HepG2 (cell line): ENCODE data around the gene C1orf21. TPM values are rescaled to one million over a fixed set of nuclear protein-coding genes. Genes with fewer than 3 reads are reported as not detected.

Source experiments
- ATAC-seq: fragments of 200-7000 bp; cut with Tn5 transposase; 3 replicates; pipeline ENCODE4 v1.9.1; 2020; ENCODE audit warnings: mild to moderate bottlenecking, moderate library complexity
- BruUV-seq: library from RNA; stranded (reverse); fragments of 400-500 nt; replicated peaks from 2 replicates; lab custom pipeline; 2021; lab: Mats Ljungman, UMichigan
- CTCF ChIA-PET: fragments of 300-600 bp; formaldehyde crosslinking; extraction: SDS; loops from one replicate; lab custom pipeline; 2021; ENCODE audit warnings: low total read pairs, inconsistent platforms, low intra/inter-chr PET ratio; lab: Yijun Ruan, JAX
- POLR2A ChIA-PET: fragments of 350-600 bp; sonication (Branson Sonifier 250); formaldehyde crosslinking; loops from one replicate; lab custom pipeline; 2020; ENCODE audit warnings: antibody characterized with exemption, inconsistent platforms; lab: Yijun Ruan, JAX
- DNase-seq: peaks from one replicate; pipeline ENCODE4 v3.0.0-alpha.2; 2015; ENCODE audit warnings: low spot score
- FAIRE-seq: peaks from 3 replicates; lab custom pipeline; 2011; peaks lifted over from hg19 to GRCh38; lab: Jason Lieb, UNC
- H2AFZ ChIP-seq: one replicate; pipeline ENCODE4 v1.6.1; 2011; ENCODE audit warnings: low read length, inconsistent platforms
- H3K27ac ChIP-seq: fragments of 300-600 bp; 3 replicates; pipeline ENCODE4 v1.8.0; 2011; ENCODE audit warnings: mixed run types, mild to moderate bottlenecking, mixed read lengths, low read length, inconsistent platforms; ENCODE audit not compliant: insufficient read depth; ENCODE audit errors: extremely low read length
- H3K27me3 ChIP-seq, 2 experiments: fragments of 200-600 bp in 1 of 2; 2 replicates in 1 of 2; 3 replicates in 1 of 2; pipeline versions ENCODE4 v1.6.0 to v1.8.0; 2011; ENCODE audit warnings: low read length in 2 of 2, mild to moderate bottlenecking in 2 of 2, moderate library complexity in 2 of 2, inconsistent platforms in 1 of 2; ENCODE audit not compliant: insufficient read depth in 2 of 2, control insufficient read depth in 1 of 2
- H3K36me3 ChIP-seq, 2 experiments: fragments of 200-600 bp in 1 of 2; replicated peaks in 1 of 2; 2 replicates in 1 of 2; 3 replicates in 1 of 2; pipeline versions ENCODE4 v1.5.1 to v1.8.0; 2011; ENCODE audit warnings: low read length in 2 of 2, inconsistent platforms in 1 of 2; ENCODE audit not compliant: insufficient read depth in 2 of 2, control insufficient read depth in 1 of 2
- H3K4me1 ChIP-seq: 2 replicates; pipeline ENCODE4 v1.5.1; 2012; ENCODE audit warnings: low read length, inconsistent platforms; ENCODE audit not compliant: insufficient read depth
- H3K4me2 ChIP-seq: 2 replicates; pipeline ENCODE4 v1.6.0; 2011; ENCODE audit warnings: low read depth, low read length, inconsistent platforms
- H3K4me3 ChIP-seq, 3 experiments: fragments of 200-600 bp in 1 of 3; sonication (generic), shearing (Covaris generic) in 1 of 3; replicated peaks in 1 of 3; 2 replicates each; pipeline ENCODE4 v1.5.1; 2011 to 2016; ENCODE audit warnings: low read length in 3 of 3, inconsistent platforms in 2 of 3, low read depth in 2 of 3, mild to moderate bottlenecking in 2 of 3, control low read depth in 1 of 3, mixed read lengths in 1 of 3; ENCODE audit not compliant: insufficient read depth in 1 of 3
- H3K79me2 ChIP-seq: one replicate; pipeline ENCODE4 v1.6.1; 2011; ENCODE audit warnings: low read length, inconsistent platforms; ENCODE audit not compliant: insufficient read depth
- H3K9ac ChIP-seq: 2 replicates; pipeline ENCODE4 v1.6.0; 2011; ENCODE audit warnings: mild to moderate bottlenecking, low read depth, low read length, inconsistent platforms; ENCODE audit not compliant: insufficient read depth
- H3K9me3 ChIP-seq: 2 replicates; pipeline ENCODE4 v1.5.1; 2012; ENCODE audit warnings: mild to moderate bottlenecking, low read length
- H4K20me1 ChIP-seq: 2 replicates; pipeline ENCODE4 v1.6.0; 2011; ENCODE audit warnings: inconsistent platforms, mild to moderate bottlenecking, low read length, moderate library complexity; ENCODE audit not compliant: insufficient read depth
- CCAR2 ChIP-seq: fragments of 200-400 bp; formaldehyde crosslinking; optimal IDR thresholded peaks from 2 replicates; pipeline ENCODE3; 2018; ENCODE audit warnings: low read depth, mild to moderate bottlenecking, low read length, moderate library complexity
- EHMT2 ChIP-seq: fragments of 200-600 bp; sonication (generic); IDR thresholded peaks from 2 replicates; pipeline ENCODE4 v1.7.0; 2017; ENCODE audit warnings: antibody characterized with exemption, low read depth, low read length, borderline replicate concordance
- NR3C1 ChIP-seq: sonication (generic); formaldehyde crosslinking; IDR thresholded peaks from 2 replicates; pipeline ENCODE4 v1.4.0; 2020; ENCODE audit warnings: missing genetic modification reagents
- ZFP82 ChIP-seq: sonication (generic); formaldehyde crosslinking; IDR thresholded peaks from 2 replicates; pipeline ENCODE4 v1.5.1; 2020; ENCODE audit warnings: mild to moderate bottlenecking, missing genetic modification reagents, borderline replicate concordance
- ZFP91 ChIP-seq: sonication (generic); formaldehyde crosslinking; IDR thresholded peaks from 2 replicates; pipeline ENCODE4 v1.9.0; 2022; ENCODE audit warnings: missing genetic modification reagents, mild to moderate bottlenecking, borderline replicate concordance
- ZNF337 ChIP-seq: sonication (generic); formaldehyde crosslinking; IDR thresholded peaks from 2 replicates; pipeline ENCODE4 v1.5.1; 2020; ENCODE audit warnings: missing genetic modification reagents, low read depth, mild to moderate bottlenecking, borderline replicate concordance
- ZNF510 ChIP-seq: sonication (generic); formaldehyde crosslinking; IDR thresholded peaks from 2 replicates; pipeline ENCODE4 v1.4.0; 2020; ENCODE audit warnings: low read depth, mild to moderate bottlenecking, missing genetic modification reagents
- WGBS: methylation state at CpG from one replicate; pipeline ENCODE4 v1.1.6; 2017; ENCODE audit warnings: low lambda C conversion rate; 5-methylcytosine and 5-hydroxymethylcytosine counted together
- in situ Hi-C: cut with HindIII; loops from 2 replicates; pipeline ENCODE4 v1.10.0; 2017; ENCODE audit warnings: low pct_unique_long_range_greater_than_20kb; ENCODE audit not compliant: extremely low pct_ligation_motif_present
- intact Hi-C: fragments of 100-400 bp; cut with micrococcal nuclease; formaldehyde crosslinking; loops from one replicate; pipeline ENCODE4 v1.10.0; 2022; ENCODE audit not compliant: unreplicated experiment
- polyA plus RNA-seq, 8 experiments: library from polyadenylated mRNA; depleted of rRNA in 3 of 8; stranded (reverse) in 7 of 8; unstranded in 1 of 8; fragments of >200 nt; fragmentation: Illumina TruSeq in 4 of 8; extraction: Trizol in 4 of 8; gene quantifications; 2 replicates each; pipeline versions ENCODE4 v1.2.1 to v1.2.3, GENCODE V29; 2011 to 2016; ENCODE audit warnings: low read depth in 4 of 8, missing spikeins in 1 of 8, mixed read lengths in 1 of 8; ENCODE audit not compliant: insufficient read depth in 1 of 8
- total RNA-seq, 5 experiments: library from RNA; depleted of rRNA; stranded (reverse); fragments of >200 nt; fragmentation: Illumina TruSeq; extraction: Trizol; gene quantifications; 2 replicates each; pipeline ENCODE4 v1.2.3, GENCODE V29; 2016; ENCODE audit warnings: low read depth in 1 of 5

C1orf21 gene
- total and polyA plus RNA-seq, 2 of the 13 experiments (the other 11 are each of a cell fraction or from before 2014, with no cell fraction given): not detected

- Histone ChIP-seq H3K79me2 (no peaks in the 10 kb centered on the region), H3K9ac (no peak overlapping the region), H3K4me2 (no peak overlapping the region), H3K27ac (no peak overlapping the region), H3K9me3 (no peaks in the 10 kb centered on the region), H3K4me3 (no peak overlapping the region), H4K20me1 (no peaks in the 10 kb centered on the region), H3K4me1 (no peaks in the 10 kb centered on the region), H3K27me3 (no peaks in the 10 kb centered on the region), H3K36me3 (no peaks in the 10 kb centered on the region), H2AFZ (no peak overlapping the region)
- BruUV-seq: no TSS peak
- 4% methylated on average over 1 of the region's 1 CpG for WGBS
- POLR2A ChIA-PET: no interaction called here
- ATAC-seq: no peak
- TF ChIP-seq EHMT2 (no peak), ZNF510 (no peak)
- CTCF ChIA-PET: no interaction called here
- FAIRE-seq: no peak
- in situ Hi-C loops: no loop called here
- no peak for DNase-seq
- intact Hi-C loops: no loop called here
These were observed 18.9 kb downstream of the C1orf21 start for GRCh38 chr1:184405801-184406142.

GRCh38 chr1:184406479-184406878, 19.6 kb downstream of the C1orf21 start:
- DNase-seq (no peak), FAIRE-seq (no peak), ATAC-seq (no peak)
- Histone ChIP-seq H3K4me2 (no peak overlapping the region), H3K36me3 (no peaks in the 10 kb centered on the region), H3K27ac (no peak overlapping the region), H4K20me1 (no peaks in the 10 kb centered on the region), H3K4me3 (no peak overlapping the region), H2AFZ (no peak overlapping the region), H3K27me3 (no peaks in the 10 kb centered on the region), H3K4me1 (no peaks in the 10 kb centered on the region), H3K9me3 (no peaks in the 10 kb centered on the region), H3K79me2 (no peaks in the 10 kb centered on the region), H3K9ac (no peak overlapping the region)
- no TSS peak for BruUV-seq
- ChIA-PET CTCF (no interaction called here), POLR2A (no interaction called here)
- in situ Hi-C loops: no loop called here
- TF ChIP-seq ZFP82 (CRISPR knock-in tag) (no peak), NR3C1 (no peak), CCAR2 (no peak), ZNF337 (CRISPR knock-in tag) (no peak), ZFP91 (CRISPR knock-in tag) (no peak)
- intact Hi-C loops: no loop called here
